HFF-Myc (cell line): ENCODE results near the gene SORBS2.

ENCODE experiments used
- DNase-seq: peaks from one replicate; pipeline ENCODE4 v3.0.0-alpha.2; 2011; ENCODE audit warnings: low read depth; ENCODE audit errors: extremely low read depth
- H3K4me3 ChIP-seq: replicated peaks from 2 replicates; pipeline ENCODE4 v1.5.1; 2011; ENCODE audit warnings: low read depth, mild to moderate bottlenecking, control low read depth, low read length
- CTCF ChIP-seq: IDR thresholded peaks from 2 replicates; pipeline ENCODE4 v1.5.1; 2012; ENCODE audit warnings: mild to moderate bottlenecking, low read depth, low read length, control low read depth; ENCODE audit errors: missing control alignments

Gene SORBS2

DNA sequence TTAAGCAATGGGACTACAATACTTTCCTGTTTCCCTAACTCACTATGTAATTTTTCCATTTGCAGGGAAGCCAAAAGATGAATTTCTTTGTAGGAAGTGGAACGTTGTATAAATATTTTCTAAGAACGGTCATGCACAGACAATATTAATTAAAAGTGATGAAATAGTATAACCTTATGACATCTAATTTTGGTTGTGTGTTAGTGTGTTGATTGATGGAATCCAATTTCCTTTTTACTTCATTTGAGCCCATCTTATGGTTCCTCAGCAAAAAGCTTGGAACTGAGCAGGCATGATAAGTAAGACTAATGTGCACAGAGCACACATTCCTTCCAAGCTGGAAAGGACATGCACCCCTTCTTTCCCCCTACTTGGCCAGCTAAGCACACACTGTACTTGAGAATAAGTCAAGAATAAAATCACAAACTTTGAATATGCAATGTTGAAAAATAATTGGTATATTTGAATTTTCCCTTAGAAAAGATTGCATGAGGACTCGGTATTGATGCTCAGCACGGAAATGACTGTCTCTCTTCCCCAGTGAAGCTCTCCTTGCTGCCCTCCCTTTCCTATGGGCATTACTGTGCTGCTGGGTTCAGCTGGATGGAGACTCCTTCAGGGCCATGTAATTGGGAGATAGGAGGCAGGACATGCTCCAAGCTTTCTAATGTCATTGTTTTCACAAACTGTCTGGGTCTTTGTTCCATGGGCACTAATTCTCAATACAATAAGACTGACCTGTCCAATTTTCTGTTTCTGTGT, 257.4 kb downstream of the SORBS2 start:
- TF ChIP-seq CTCF, result no peak
- no peak for DNase-seq
- H3K4me3 ChIP-seq, result no peak overlapping the region

DNA sequence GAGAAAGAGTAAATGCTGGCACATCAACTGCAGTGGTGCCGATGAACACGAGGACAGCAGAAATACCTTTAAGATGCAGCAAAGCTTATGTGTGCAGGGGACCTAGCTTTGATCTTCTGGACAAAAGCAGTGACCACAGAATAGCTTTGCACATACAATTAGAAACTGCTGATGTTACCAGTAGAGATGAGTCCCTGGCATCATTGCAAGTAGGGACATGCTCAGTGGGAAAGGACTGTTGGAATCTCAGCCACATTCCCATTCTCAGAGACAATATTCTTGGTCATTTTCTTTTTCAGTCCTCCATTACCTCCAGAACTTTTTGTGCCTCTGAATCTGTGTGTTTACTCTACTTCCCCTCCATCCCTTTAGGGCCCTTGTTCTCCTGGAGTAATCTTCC, 259.7 kb downstream of the SORBS2 start:
- DNase-seq, result no peak
- TF ChIP-seq CTCF, result no peak
- H3K4me3 ChIP-seq, result no peak overlapping the region

GRCh38 chr4:185550933-185551332, 261.1 kb downstream of the SORBS2 start:
- TF ChIP-seq CTCF, result no peak
- no peak for DNase-seq
- no peak overlapping the region for H3K4me3 ChIP-seq

- no peak overlapping the region for H3K4me3 ChIP-seq
- no peak for TF ChIP-seq CTCF
- DNase-seq, result no peak
These were observed 262.8 kb downstream of the SORBS2 start for GRCh38 chr4:185549095-185549639.

GRCh38 chr4:185548587-185548986, 263.4 kb downstream of the SORBS2 start:
- no peak overlapping the region for H3K4me3 ChIP-seq
- no peak for DNase-seq
- TF ChIP-seq CTCF, result no peak

GRCh38 chr4:185546335-185546734, 265.7 kb downstream of the SORBS2 start:
- no peak overlapping the region for H3K4me3 ChIP-seq
- TF ChIP-seq CTCF, result no peak
- DNase-seq, result no peak
